HepG2 (cell line): ENCODE results near the gene CD28. TPM values are rescaled to one million over a fixed set of nuclear protein-coding genes. Genes with fewer than 3 reads are reported as not detected.

ENCODE experiments used
- ATAC-seq: fragments of 200-7000 bp; cut with Tn5 transposase; 3 replicates; pipeline ENCODE4 v1.9.1; 2020; ENCODE audit warnings: mild to moderate bottlenecking, moderate library complexity
- BruUV-seq: library from RNA; stranded (reverse); fragments of 400-500 nt; replicated peaks from 2 replicates; lab custom pipeline; 2021; lab: Mats Ljungman, UMichigan
- CTCF ChIA-PET: fragments of 300-600 bp; formaldehyde crosslinking; extraction: SDS; loops from one replicate; lab custom pipeline; 2021; ENCODE audit warnings: low total read pairs, inconsistent platforms, low intra/inter-chr PET ratio; lab: Yijun Ruan, JAX
- POLR2A ChIA-PET: fragments of 350-600 bp; sonication (Branson Sonifier 250); formaldehyde crosslinking; loops from one replicate; lab custom pipeline; 2020; ENCODE audit warnings: antibody characterized with exemption, inconsistent platforms; lab: Yijun Ruan, JAX
- DNase-seq: peaks from one replicate; pipeline ENCODE4 v3.0.0-alpha.2; 2015; ENCODE audit warnings: low spot score
- FAIRE-seq: peaks from 3 replicates; lab custom pipeline; 2011; peaks lifted over from hg19 to GRCh38; lab: Jason Lieb, UNC
- H2AFZ ChIP-seq: one replicate; pipeline ENCODE4 v1.6.1; 2011; ENCODE audit warnings: low read length, inconsistent platforms
- H3K27ac ChIP-seq: fragments of 300-600 bp; 3 replicates; pipeline ENCODE4 v1.8.0; 2011; ENCODE audit warnings: mixed run types, mild to moderate bottlenecking, mixed read lengths, low read length, inconsistent platforms; ENCODE audit not compliant: insufficient read depth; ENCODE audit errors: extremely low read length
- H3K27me3 ChIP-seq, 2 experiments: fragments of 200-600 bp in 1 of 2; 2 replicates in 1 of 2; 3 replicates in 1 of 2; pipeline versions ENCODE4 v1.6.0 to v1.8.0; 2011; ENCODE audit warnings: low read length in 2 of 2, mild to moderate bottlenecking in 2 of 2, moderate library complexity in 2 of 2, inconsistent platforms in 1 of 2; ENCODE audit not compliant: insufficient read depth in 2 of 2, control insufficient read depth in 1 of 2
- H3K36me3 ChIP-seq, 2 experiments: fragments of 200-600 bp in 1 of 2; replicated peaks in 1 of 2; 2 replicates in 1 of 2; 3 replicates in 1 of 2; pipeline versions ENCODE4 v1.5.1 to v1.8.0; 2011; ENCODE audit warnings: low read length in 2 of 2, inconsistent platforms in 1 of 2; ENCODE audit not compliant: insufficient read depth in 2 of 2, control insufficient read depth in 1 of 2
- H3K4me1 ChIP-seq: 2 replicates; pipeline ENCODE4 v1.5.1; 2012; ENCODE audit warnings: low read length, inconsistent platforms; ENCODE audit not compliant: insufficient read depth
- H3K4me2 ChIP-seq: 2 replicates; pipeline ENCODE4 v1.6.0; 2011; ENCODE audit warnings: low read depth, low read length, inconsistent platforms
- H3K4me3 ChIP-seq, 3 experiments: fragments of 200-600 bp in 1 of 3; sonication (generic), shearing (Covaris generic) in 1 of 3; replicated peaks in 1 of 3; 2 replicates each; pipeline ENCODE4 v1.5.1; 2011 to 2016; ENCODE audit warnings: low read length in 3 of 3, inconsistent platforms in 2 of 3, low read depth in 2 of 3, mild to moderate bottlenecking in 2 of 3, control low read depth in 1 of 3, mixed read lengths in 1 of 3; ENCODE audit not compliant: insufficient read depth in 1 of 3
- H3K79me2 ChIP-seq: one replicate; pipeline ENCODE4 v1.6.1; 2011; ENCODE audit warnings: low read length, inconsistent platforms; ENCODE audit not compliant: insufficient read depth
- H3K9ac ChIP-seq: 2 replicates; pipeline ENCODE4 v1.6.0; 2011; ENCODE audit warnings: mild to moderate bottlenecking, low read depth, low read length, inconsistent platforms; ENCODE audit not compliant: insufficient read depth
- H3K9me3 ChIP-seq: 2 replicates; pipeline ENCODE4 v1.5.1; 2012; ENCODE audit warnings: mild to moderate bottlenecking, low read length
- H4K20me1 ChIP-seq: 2 replicates; pipeline ENCODE4 v1.6.0; 2011; ENCODE audit warnings: inconsistent platforms, mild to moderate bottlenecking, low read length, moderate library complexity; ENCODE audit not compliant: insufficient read depth
- ATF4 ChIP-seq, 2 experiments: fragments of 450-650 bp in 1 of 2; sonication (generic) in 1 of 2; formaldehyde crosslinking; IDR thresholded peaks; 2 replicates each; pipeline versions ENCODE4 v1.5.0 to v1.8.0; 2020 to 2022; ENCODE audit warnings: mild to moderate bottlenecking in 1 of 2, missing genetic modification reagents in 1 of 2
- PAF1 ChIP-seq: IDR thresholded peaks from 2 replicates; pipeline ENCODE4 v1.6.1; 2016; ENCODE audit warnings: missing genetic modification reagents, missing compliant biosample characterization
- ZBTB10 ChIP-seq: sonication (generic); formaldehyde crosslinking; IDR thresholded peaks from 2 replicates; pipeline ENCODE4 v1.4.0; 2020; ENCODE audit warnings: missing genetic modification reagents, borderline replicate concordance
- ZNF383 ChIP-seq: sonication (generic); formaldehyde crosslinking; IDR thresholded peaks from 2 replicates; pipeline ENCODE4 v1.4.0; 2020; ENCODE audit warnings: missing genetic modification reagents, mild to moderate bottlenecking, borderline replicate concordance
- ZNF564 ChIP-seq: sonication (generic); formaldehyde crosslinking; IDR thresholded peaks from 2 replicates; pipeline ENCODE4 v1.8.1; 2023; ENCODE audit warnings: mild to moderate bottlenecking, missing genetic modification reagents
- ZNF878 ChIP-seq: sonication (generic); formaldehyde crosslinking; IDR thresholded peaks from 2 replicates; pipeline ENCODE4 v1.8.1; 2023; ENCODE audit warnings: mild to moderate bottlenecking, missing genetic modification reagents, moderate library complexity
- WGBS: methylation state at CpG from one replicate; pipeline ENCODE4 v1.1.6; 2017; ENCODE audit warnings: low lambda C conversion rate; 5-methylcytosine and 5-hydroxymethylcytosine counted together
- in situ Hi-C: cut with HindIII; loops from 2 replicates; pipeline ENCODE4 v1.10.0; 2017; ENCODE audit warnings: low pct_unique_long_range_greater_than_20kb; ENCODE audit not compliant: extremely low pct_ligation_motif_present
- intact Hi-C: fragments of 100-400 bp; cut with micrococcal nuclease; formaldehyde crosslinking; loops from one replicate; pipeline ENCODE4 v1.10.0; 2022; ENCODE audit not compliant: unreplicated experiment
- polyA plus RNA-seq, 8 experiments: library from polyadenylated mRNA; depleted of rRNA in 3 of 8; stranded (reverse) in 7 of 8; unstranded in 1 of 8; fragments of >200 nt; fragmentation: Illumina TruSeq in 4 of 8; extraction: Trizol in 4 of 8; gene quantifications; 2 replicates each; pipeline versions ENCODE4 v1.2.1 to v1.2.3, GENCODE V29; 2011 to 2016; ENCODE audit warnings: low read depth in 4 of 8, missing spikeins in 1 of 8, mixed read lengths in 1 of 8; ENCODE audit not compliant: insufficient read depth in 1 of 8
- total RNA-seq, 5 experiments: library from RNA; depleted of rRNA; stranded (reverse); fragments of >200 nt; fragmentation: Illumina TruSeq; extraction: Trizol; gene quantifications; 2 replicates each; pipeline ENCODE4 v1.2.3, GENCODE V29; 2016; ENCODE audit warnings: low read depth in 1 of 5

CD28 gene
- total and polyA plus RNA-seq, 2 of the 13 experiments (the other 11 are each of a cell fraction or from before 2014, with no cell fraction given) = not detected

- H3K4me3 ChIP-seq = no peak overlapping the region
- no peak overlapping the region for H3K27ac ChIP-seq
- no peak for FAIRE-seq
- WGBS = 14% methylated on average over 1 of the region's 1 CpG
- intact Hi-C loops = no loop called here
- POLR2A ChIA-PET = no interaction called here
- no peaks in the 10 kb centered on the region for H3K36me3 ChIP-seq
- H4K20me1 ChIP-seq = no peaks in the 10 kb centered on the region
- DNase-seq = no peak
- no peak for ATAC-seq
- CTCF ChIA-PET = no interaction called here
- H3K9me3 ChIP-seq = no peaks in the 10 kb centered on the region
- H3K9ac ChIP-seq = no peak overlapping the region
- TF ChIP-seq ZNF878 (CRISPR knock-in tag) (no peak), ZNF564 (CRISPR knock-in tag) (no peak), PAF1 (CRISPR knock-in tag) (no peak), ZBTB10 (no peak), ATF4 (CRISPR knock-in tag; IDR thresholded peaks at IDR 0.05) (no peak), ZNF383 (no peak)
- no peaks in the 10 kb centered on the region for H3K79me2 ChIP-seq
- no peak overlapping the region for H3K4me2 ChIP-seq
- peaks cover 24% of the 10 kb centered on the region for H3K4me1 ChIP-seq
- H2AFZ ChIP-seq = no peak overlapping the region
- in situ Hi-C loops = no loop called here
- no peaks in the 10 kb centered on the region; a peak in 1 of 5 replicates for H3K27me3 ChIP-seq
- no TSS peak for BruUV-seq
Observed at GRCh38 chr2:203737360-203737759, 30.9 kb downstream of the CD28 start.
